GM12874 (cell line): Measurements from ENCODE around the gene THSD7B.

Experiments
- CTCF ChIP-seq: IDR thresholded peaks from 2 replicates; pipeline ENCODE4 v1.5.1; 2011; ENCODE audit warnings: low read depth, mild to moderate bottlenecking, control low read depth, low read length, moderate library complexity; ENCODE audit not compliant: insufficient read depth

Gene THSD7B

GRCh38 chr2:136765256-136766072, at the start of gene THSD7B:
Gene THSD7B, plus strand, starts transcription at chr2:136765545. Its CDS starts 116,634 bp downstream, at chr2:136882179.
- TF ChIP-seq CTCF = no peak

- TF ChIP-seq CTCF = no peak
Measured at GRCh38 chr2:136718273-136718672, 47.1 kb upstream of the THSD7B start.

GRCh38 chr2:136727973-136728699, 37.2 kb upstream of the THSD7B start:
- TF ChIP-seq CTCF = no peak

- no peak for TF ChIP-seq CTCF
Measured at GRCh38 chr2:136736236-136736635, 29.1 kb upstream of the THSD7B start.

- no peak for TF ChIP-seq CTCF
Measured at GRCh38 chr2:136738044-136738443, 27.3 kb upstream of the THSD7B start.

- TF ChIP-seq CTCF = no peak
Measured at GRCh38 chr2:136741471-136741870, 23.9 kb upstream of the THSD7B start.

- TF ChIP-seq CTCF = no peak
Measured at GRCh38 chr2:136750065-136750464, 15.3 kb upstream of the THSD7B start.
